OCI-M2 (cell line): ENCODE results near the gene CRKL.

Source experiments
- DNase-seq: peaks from one replicate; lab custom pipeline; 2025; ENCODE audit not compliant: unreplicated experiment; lab: John Stamatoyannopoulos, UW

The CRKL gene

GRCh38 chr22:20994902-20995241 is 77.7 kb downstream of the CRKL start:
- DNase-seq: no peak

GRCh38 chr22:20995329-20996030 is 78.3 kb downstream of the CRKL start:
- no peak for DNase-seq

GRCh38 chr22:20996031-20996410 is 78.8 kb downstream of the CRKL start:
- no peak for DNase-seq

GRCh38 chr22:20996598-20997535 is 79.7 kb downstream of the CRKL start:
- no peak for DNase-seq

- no peak for DNase-seq
Observed at GRCh38 chr22:20997536-20998257, 80.5 kb downstream of the CRKL start.

GRCh38 chr22:20998411-20999336 is 81.5 kb downstream of the CRKL start:
- no peak for DNase-seq

- no peak for DNase-seq
Observed at GRCh38 chr22:20999350-21000206, 82.4 kb downstream of the CRKL start.

- DNase-seq: no peak
Observed at GRCh38 chr22:21000207-21000986, 83.2 kb downstream of the CRKL start.

- no peak for DNase-seq
Observed at GRCh38 chr22:21000987-21001600, 83.9 kb downstream of the CRKL start.

- peak; percentile 70 for DNase-seq
Observed at GRCh38 chr22:21001601-21002325, 84.6 kb downstream of the CRKL start, which contains the start of gene THAP7. Gene THAP7, minus strand, starts transcription at chr22:21002118. Its CDS starts 207 bp downstream, at chr22:21001911.
